Body of pancreas (tissue), 4 donors: ENCODE results near the gene HS3ST4.

Source experiments
- CTCF ChIP-seq, 7 experiments: fragments of 450-650 bp in 4 of 7; fragments of 200-600 bp in 3 of 7; sonication (generic) in 3 of 7; IDR thresholded peaks; one replicate each; pipeline ENCODE4 v1.5.1; 2016 to 2019; ENCODE audit warnings: antibody characterized with exemption in 7 of 7
- POLR2A ChIP-seq, 3 donors: fragments of 450-650 bp; IDR thresholded peaks; one replicate each; pipeline ENCODE4 v1.6.1; 2016; ENCODE audit warnings: antibody characterized with exemption in 3 of 3, mild to moderate bottlenecking in 2 of 3

GRCh38 chr16:25771812-25772568 is 80.2 kb downstream of the HS3ST4 start:
- no peak for TF ChIP-seq CTCF (IDR thresholded peaks at IDR 0.05)
- TF ChIP-seq POLR2A (IDR thresholded peaks at IDR 0.05) = no peak
